Cerebellar nuclear complex (tissue), 1 donor: Measurements from ENCODE around the gene TMEM255B.

Source experiments
- DNase-seq, 2 experiments: peaks; one replicate each; lab custom pipeline; 2025; lab: John Stamatoyannopoulos, UW

TMEM255B gene

DNA sequence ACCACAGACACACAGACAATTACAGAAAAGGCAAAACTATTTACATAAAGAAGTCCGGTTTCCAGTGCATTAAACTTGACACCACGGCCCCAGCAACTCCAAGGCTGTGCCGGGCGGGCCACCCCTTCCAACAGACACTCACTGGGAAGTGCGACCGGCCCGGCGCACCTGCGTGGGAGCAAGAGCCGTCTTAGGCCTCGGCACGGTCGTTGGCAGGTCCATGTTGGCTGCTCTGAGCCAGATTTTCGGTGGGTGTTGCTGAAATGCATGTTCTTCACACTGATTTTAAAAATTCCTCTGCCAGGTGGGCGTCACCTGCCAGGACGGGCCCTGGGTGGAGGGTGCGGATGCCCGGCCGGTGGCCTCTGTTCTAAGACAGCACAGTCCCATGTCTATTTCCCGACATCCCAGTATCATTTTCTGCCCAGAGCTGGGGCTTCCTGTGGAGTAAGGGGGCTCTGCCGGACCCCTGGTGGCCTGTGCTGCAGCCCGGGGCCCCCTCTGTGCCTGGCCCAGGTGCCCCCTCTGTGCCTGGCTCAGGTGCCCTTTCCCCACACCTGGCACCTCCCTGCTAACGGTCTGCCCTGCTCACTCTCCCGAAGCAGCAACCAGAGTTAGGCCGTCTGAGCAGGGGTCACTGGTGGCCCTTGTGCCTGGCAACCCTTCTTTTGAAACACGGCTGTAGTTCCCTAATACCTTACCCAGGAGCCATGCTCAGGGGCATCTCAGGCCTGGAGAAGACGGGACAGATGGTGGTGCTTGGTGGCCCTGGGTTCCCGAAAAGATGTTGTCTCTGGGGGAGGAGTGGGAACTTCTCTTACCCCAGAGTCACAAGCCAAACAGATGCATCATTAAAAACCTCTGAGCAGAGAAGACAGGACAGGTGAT lies 9.2 kb downstream of the TMEM255B start:
- DNase-seq = no peak

DNA sequence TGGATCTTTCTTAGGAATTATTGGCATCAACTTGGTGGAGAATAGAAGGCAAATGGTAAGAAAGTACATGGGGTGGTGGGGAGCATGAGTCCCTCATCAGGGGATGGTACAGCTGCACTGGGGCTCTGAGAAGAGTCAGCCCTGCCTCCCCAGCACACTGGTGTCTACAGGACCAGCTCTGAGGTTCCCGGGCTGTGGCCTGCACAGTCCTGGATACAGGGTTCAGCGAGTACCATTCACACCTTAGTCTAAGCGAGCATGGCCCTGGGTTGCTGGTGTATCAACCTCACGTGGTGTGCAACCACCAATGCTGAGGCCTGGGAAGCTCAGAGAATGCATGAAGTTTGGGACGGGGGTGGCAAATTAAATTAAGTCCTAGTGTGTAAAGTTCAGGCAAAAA lies 10.1 kb downstream of the TMEM255B start:
- no peak for DNase-seq

DNA sequence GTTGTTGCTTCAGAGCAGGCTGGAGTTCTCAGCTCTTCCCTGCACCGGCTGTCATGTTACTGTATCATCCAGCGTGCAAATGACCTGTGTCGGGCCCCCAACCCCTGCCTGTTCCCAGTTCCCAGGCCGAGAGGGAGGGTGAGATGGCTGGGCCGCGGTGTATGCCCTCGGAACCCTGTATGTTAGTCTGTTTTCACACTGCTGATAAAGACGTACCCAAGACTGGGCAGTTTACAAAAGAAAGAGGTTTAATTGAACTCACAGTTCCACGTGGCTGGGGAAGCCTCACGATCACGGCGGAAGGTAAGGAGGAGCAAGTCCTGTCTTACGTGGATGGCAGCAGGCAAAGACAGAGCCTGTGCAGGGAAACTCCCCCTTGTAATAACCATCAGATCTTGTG lies 10.9 kb downstream of the TMEM255B start:
- no peak for DNase-seq

DNA sequence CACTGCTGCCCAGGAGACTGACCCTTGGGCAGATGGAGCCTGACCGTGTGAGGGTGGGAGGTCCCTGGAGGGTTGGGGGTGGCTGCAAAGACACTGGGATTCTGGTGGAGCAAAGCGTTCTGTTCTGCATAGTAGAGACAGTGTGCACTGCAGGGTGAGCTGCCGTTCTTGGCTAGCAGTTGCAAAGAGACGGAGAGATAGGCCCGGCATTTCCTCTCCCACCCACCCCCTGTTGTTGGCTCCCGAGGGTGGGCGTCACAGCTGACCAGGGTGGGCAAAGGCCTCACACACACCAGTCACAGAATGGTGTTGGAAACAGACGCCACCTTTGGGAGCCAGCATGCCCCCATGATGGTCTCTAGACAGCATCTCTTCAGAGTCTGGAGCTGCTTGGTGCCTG lies 11.4 kb downstream of the TMEM255B start:
- DNase-seq = no peak

DNA sequence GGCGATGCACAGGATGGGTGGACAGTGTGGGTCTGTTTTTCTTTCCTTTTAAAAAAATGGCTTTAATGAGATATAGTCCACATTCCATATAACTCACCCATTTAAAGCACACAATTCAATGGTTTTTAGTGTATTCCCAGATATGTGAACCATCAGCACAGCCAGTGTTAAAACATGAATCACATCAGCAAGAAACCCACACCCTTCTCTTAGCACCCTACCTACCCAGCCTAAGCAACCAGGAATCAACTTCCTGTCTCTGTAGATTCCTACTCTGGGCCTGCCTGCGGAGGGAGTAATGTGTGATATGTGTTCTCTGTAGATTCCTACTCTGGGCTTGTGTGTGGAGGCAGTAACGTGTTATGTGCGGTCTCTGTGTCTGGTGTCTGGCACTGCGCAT lies 11.9 kb downstream of the TMEM255B start:
- no peak for DNase-seq

DNA sequence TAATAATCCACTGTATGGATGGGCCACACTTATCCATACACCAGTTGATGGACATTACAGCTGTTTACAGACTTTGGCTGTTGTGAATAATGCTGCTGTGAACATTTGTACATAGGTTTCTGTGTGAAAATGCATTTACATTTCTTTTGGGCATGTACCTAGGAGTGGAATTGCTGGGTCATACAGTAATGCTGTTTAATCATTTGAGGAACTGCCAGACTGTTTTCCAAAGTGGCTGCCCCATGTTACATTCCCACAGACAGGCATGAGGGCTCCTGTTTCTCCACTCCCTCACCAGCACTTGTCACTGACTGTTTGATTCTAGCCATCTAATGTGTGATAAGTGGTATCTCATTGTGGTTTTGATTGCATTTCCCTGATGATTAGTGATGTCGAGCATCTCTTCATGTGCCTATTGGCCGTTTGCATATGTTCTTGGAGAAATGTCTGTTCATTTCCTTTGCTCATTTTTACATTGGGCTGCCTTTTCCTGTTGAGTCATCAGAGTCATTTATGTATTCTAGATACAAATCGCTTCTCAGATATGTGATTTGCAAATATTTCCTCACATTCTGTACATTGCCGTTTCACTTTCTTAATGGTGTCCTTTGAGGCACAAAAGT lies 12.8 kb downstream of the TMEM255B start:
- DNase-seq = no peak

DNA sequence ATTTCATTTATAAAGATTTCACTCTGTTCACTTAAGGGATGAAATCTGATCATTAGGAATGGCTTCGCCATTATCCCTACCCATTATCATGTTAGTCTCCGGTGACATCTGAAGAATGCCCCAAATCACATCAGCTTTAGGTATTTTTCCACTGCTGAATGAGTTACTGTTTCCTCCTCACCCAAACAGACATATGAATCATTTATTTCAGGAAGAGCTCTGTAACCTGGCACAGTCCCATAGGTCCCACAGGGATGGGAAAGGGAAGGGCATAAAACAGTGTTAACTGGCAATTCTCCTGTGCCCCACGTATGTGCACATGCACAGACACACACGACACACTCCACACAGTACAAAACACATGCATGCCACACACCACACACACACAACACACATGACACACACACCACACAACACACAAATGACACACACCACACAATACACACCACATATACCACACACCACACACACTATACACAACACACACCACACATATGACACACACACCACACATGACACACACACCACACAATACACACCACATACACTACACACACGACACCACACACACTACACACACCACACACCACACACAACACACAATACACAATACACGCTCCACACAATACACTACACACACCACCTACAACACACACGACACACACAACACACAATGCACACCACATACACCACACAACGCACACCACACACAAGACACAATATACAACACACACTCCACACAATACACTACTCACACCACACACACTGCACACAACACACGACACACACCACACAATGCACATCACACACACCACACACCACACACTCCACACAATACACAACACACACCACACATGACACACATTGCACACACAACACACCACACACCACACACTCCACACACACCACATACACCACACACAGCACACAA lies 15.4 kb downstream of the TMEM255B start:
- DNase-seq = no peak

DNA sequence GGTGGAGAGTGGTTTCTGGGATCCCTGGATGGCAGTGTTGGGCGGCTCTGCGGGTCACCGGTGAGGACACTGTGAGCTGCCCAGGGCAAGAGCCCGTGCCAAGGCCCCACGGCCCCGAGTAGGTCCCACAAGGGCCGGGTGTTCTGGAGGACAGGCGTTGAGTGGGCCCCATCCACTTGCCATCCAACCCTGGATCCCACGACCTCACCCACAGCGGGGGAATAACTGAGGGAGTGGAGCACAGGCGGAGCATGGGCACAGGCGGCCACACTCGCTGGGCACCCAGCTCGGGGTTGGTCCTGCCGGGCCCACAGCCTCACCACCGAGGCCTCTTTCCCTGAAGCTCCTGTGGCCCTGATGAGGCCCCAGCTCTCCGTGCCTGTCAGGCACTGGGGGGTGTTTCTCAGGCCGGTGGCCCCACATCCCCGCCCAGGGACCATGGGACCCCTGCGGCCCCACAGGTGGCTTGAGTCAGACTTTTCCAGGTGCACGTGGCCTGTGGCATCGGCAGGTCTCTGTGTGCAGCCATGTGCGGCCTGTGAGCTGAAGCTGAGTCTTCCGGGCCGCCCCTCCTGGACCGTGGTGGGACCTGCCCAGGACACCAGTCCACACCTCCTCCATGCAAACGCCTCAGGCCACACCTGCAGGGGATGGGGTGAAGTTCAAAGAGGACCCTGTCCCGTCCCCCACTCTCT lies 16.6 kb downstream of the TMEM255B start:
- DNase-seq = no peak

DNA sequence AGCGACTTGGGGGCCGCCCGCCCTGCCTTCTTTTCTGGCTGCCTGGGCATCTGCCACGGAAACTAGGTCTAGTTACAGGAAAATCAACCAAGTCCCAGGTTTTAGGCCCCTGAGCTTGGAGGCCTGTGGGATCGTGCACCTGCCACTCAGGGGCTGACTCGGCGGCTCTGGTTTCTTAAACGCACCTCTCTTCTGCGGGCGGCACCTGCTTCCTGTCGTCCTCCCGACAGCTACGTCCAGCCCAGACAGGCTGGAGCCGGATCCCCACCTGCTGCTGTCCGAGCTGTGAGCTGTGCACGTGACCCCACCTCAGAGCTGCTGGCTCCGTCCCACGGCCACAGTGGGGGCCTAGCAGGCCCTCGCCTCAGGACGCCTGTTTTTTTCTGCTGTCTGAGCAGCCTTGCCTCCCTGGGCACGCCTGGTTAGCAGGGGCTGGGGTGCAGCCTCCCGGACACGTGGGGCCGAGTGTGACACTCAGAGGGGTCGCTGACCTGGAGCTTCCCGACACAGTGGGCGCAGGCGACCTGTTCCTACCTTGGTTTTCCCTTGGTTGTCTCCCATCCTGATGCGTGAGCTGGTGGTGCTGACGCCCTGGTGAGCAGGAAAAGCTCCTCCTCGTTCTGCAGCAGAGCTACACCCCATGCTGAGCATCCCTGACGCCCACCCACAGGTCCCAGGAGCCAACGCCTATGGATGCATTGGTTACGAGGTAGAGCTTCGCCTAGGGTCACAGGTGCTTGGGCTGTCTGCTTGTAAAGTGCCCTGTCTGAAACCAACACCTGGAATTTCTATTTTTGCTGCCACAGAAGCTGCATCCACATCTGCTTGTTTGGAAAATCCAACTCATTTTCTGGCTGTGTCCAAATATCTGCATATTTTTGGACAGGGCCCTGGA lies 17.5 kb downstream of the TMEM255B start:
- DNase-seq = no peak

DNA sequence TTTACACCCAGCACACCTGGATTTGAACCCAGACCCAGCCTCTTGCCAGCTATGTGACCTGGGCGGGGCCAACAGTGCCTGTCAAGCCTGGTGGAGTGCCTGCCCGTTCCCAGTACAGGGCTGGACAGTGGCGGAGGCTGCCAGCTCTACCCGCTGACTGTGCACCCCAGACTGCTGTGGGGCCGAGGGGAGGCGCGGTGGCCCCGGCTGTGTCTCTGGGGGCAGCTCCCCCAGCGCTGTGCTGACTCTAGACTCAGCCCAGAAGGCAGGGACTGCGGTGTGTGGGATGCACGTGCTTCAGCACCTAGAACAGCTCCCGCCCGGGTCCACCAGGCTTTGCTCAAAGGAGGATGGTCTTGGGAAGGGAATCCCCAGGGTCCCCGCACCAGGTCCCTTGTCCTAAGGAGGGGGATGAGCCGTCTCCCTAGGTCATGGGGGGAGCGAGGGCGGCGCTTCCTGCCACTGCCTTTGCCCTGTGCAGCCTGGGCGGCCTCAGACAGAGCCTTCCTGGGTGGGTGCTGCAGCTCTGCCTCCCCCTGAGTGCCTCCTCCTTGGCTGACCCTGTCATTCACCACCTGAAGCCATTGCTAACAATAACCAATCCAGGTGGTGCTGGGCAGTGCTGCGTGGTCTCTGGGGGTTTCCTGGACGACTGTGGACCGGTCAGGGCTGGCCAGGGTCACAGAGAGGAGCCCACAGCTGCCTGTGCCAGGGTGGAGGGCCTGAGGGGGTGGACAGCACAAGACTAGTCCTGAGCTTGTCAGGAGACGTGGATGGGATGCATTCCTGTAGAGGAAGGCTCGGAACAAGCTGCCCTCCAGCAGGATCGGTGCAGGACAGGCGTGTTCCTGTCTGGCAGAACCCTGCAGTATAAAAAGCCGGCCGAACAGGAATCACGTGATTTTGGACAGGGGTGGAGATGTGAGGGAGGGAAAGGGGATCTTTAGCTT lies 18.6 kb downstream of the TMEM255B start:
- DNase-seq = no peak

DNA sequence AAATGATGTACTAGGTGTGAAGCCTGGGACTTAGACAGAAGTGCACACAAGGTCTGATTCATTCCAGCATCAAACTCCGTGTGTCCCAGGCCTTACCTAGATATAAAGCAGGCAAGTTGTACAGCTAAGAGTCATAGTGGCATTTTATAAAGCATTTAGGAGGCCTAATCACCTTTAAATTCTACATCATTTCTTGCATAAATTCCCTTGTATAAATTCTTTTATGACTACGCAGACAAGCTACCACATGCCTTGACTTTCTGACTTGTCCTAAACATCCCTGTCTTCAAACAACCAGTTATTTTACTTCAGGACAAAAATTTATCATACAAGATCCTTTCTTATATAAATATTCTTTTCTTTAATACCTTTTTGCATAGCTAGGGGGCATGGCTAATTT lies 22.5 kb downstream of the TMEM255B start:
- no peak for DNase-seq

DNA sequence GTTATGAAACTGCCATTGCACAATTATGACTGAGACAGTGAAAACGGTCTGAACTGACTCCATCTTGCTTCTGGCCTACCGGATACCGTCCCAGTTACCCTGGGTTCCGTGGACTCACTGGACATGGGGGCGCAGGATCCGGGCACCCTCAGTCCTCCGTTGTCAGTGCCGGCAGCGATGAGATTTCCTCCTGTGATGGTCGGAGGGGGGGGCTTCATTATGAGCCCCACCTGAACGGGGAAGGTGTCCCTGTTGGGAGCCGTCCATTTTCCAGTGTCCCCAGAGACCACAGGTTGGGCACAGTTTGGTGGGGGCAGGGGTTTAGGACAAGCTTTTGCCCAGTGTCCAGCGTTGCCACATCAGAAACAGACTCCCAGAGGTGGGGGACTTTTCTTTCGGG lies 23.4 kb downstream of the TMEM255B start:
- no peak for DNase-seq

DNA sequence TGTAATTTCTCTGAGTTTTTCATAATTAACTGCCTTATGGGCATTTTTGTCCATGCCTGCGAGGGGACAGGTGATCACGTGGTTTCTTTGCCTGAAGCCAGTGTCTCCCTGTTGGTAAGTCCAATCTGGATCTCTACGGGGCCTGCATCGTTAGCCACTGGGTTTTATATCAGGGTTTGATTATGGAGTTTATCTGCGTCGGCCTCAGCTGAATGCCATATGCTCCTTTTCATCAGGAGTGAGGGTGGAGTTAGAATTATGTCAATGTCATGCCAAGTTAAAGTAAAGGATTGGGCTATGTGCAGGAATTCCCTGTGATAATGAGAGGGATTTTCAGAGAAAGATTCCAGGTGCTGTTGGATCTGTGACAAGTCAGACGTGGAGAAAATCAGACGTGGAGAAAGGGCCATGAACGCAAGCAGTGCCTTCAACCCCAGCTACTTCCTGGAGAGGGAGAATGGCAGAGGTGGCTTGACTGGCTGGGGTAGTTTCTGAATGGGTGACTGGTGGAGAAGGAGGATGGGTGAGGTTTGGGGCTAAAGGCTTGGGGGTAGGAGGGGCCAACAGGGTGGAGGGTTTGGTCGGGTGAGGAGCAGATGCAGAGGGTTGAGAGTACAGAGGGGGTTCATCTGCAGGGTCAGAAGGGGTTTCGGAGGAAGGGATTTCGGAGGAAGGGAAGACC lies 24.3 kb downstream of the TMEM255B start:
- DNase-seq = no peak

DNA sequence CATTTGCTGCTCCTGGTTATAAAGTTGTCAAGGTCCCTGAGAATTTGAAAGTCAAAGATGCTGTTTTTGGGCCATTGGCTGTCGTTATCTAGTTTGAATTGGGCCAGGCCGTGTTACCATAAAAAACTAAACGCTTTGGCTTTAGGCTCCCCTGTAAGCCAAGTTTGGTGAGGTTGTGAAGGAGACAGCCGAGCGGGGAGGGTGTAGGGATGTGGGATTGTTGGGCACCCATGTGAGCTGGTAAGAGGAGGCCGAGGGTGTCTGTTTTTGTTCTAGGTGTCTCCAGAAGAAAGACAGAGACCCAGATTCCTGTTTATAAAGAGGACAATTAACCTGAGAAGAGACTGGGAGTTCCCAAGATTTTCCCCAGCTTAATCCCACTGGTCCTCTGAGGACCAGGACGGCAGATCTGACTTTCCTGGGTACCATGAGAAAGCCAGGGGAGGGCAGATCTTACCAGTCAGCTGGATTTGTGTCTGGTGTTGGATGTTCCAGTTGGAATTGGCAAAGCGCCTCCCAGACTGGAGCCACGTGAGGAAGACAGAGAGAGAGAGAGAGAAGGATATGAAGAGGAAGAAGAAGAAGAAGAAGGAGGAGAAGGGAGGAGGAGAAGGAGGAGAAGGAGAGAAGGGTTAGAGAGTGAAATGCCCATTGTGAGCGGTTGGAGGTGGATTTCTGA lies 25.1 kb downstream of the TMEM255B start:
- DNase-seq = no peak

DNA sequence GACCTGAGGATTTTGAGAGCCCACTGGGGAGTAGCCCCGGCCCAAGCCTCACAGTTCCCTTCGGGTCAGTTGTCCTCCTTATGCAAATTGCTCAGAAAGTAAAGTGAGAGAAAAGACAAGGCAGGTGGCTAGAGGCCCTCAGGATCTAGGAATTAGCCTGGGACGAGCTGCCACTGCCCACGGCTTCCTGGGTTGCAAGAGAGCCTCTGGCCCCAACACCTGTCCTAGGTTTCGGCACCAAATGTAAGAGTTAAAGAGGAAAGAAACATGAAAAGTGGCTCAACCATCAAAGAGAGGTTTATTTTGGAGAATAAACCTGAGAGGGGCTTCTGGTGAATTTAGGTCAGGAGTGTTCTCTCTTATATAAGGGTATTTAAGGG lies 25.6 kb downstream of the TMEM255B start:
- no peak for DNase-seq

DNA sequence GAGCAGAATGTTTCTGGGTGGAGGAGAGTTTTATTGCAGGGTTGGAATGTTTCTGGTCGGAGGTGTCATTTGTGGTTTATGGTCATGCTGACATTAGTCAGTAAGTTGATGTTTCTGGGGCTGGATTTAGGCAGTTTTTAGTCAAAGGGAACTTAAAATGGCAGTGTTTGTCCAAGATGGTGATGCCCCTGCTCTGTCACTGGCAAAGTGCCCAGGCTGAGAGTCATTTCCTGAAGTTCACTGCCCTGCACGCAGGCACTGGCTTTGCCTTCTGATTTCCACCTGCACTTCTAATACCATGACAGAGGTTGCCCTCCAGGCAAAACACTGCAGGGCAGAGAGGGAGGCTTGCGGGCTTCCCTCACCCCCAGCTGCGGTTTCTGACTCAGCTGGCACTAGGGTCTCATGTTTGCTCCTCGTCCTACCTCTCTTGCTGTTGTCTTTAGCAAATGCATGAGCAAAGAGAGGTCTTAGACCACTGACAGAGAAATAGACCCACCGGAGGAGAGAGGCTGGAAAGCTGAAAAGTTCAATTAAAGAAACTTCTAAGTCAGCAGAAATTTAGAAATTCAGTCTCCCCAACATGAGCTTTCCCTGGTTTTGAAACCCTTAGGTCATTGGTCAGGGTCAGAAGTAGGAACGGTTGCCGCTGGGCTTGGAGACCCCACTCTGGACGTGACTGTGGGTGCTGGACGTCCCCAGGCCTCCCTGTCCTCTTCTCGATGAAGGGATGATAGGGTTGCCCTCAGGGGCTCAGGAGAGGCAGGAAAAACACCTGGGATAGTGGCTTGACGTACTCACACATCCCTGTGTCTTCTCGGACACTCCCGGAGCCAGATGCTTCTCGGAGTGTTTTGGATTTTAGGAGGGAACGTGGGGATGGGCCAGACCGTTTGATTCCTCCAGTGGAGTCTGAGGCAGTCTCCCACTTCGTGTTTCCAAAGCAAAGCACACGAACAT lies 26.3 kb downstream of the TMEM255B start:
- DNase-seq = no peak

DNA sequence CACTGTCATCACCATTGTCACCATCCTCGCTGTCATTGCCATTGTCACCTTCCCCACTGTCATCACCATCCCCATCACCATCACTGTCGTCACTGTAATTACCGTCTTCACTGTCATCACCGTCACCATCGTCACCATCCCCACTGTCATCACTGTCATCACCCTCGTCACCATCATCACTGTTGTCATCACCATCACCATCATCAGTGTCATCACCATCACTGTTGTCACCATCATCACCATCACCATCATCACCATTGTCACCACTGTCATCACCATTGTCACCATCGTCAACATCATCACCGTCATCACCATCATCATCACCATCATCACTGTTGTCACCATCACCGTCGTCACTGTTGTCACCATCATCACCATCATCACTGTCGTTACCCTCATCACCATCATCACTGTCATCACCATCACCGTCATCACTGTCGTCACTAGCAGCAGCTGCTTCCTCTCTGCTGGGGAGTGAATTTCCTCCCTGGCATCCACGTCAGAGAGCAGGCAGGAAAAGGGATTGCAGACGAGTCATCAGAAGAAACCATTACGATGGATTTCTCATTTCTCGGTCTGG lies 27.3 kb downstream of the TMEM255B start:
- DNase-seq = no peak
